UCSD-AML1 (cell line): ENCODE results near the gene LHX6.
A peak's percentile ranks its signal among the peaks of the same experiment; 100 is the strongest.

ENCODE experiments used
- DNase-seq: peaks from one replicate; lab custom pipeline; 2025; ENCODE audit not compliant: unreplicated experiment; lab: John Stamatoyannopoulos, UW

The LHX6 gene

GRCh38 chr9:122216798-122217418 is 11.8 kb downstream of the LHX6 start:
- no peak for DNase-seq

- DNase-seq, result no peak
Observed at GRCh38 chr9:122216138-122216797, 12.5 kb downstream of the LHX6 start.

GRCh38 chr9:122215663-122216062 is 13.1 kb downstream of the LHX6 start:
- no peak for DNase-seq

- no peak for DNase-seq
Observed at GRCh38 chr9:122214507-122214906, 14.2 kb downstream of the LHX6 start.

GRCh38 chr9:122213589-122214413 is 15.0 kb downstream of the LHX6 start:
- no peak for DNase-seq

GRCh38 chr9:122213102-122213588 is 15.6 kb downstream of the LHX6 start:
- DNase-seq, result no peak

GRCh38 chr9:122212473-122213004 is 16.2 kb downstream of the LHX6 start:
- DNase-seq, result no peak

GRCh38 chr9:122209451-122209850 is 19.3 kb downstream of the LHX6 start:
- DNase-seq, result no peak

GRCh38 chr9:122207096-122207495 is 21.7 kb downstream of the LHX6 start:
- no peak for DNase-seq

GRCh38 chr9:122206118-122207046 is 22.4 kb downstream of the LHX6 start:
- DNase-seq, result no peak

- DNase-seq, result no peak
Observed at GRCh38 chr9:122205176-122205575, 23.6 kb downstream of the LHX6 start.

- no peak for DNase-seq
Observed at GRCh38 chr9:122204491-122204890, 24.3 kb downstream of the LHX6 start.

GRCh38 chr9:122204055-122204454 is 24.7 kb downstream of the LHX6 start:
- no peak for DNase-seq

GRCh38 chr9:122202111-122202510 is 26.6 kb downstream of the LHX6 start:
- DNase-seq, result no peak

- DNase-seq, result no peak
Observed at GRCh38 chr9:122201641-122202040, 27.1 kb downstream of the LHX6 start.

- DNase-seq, result peak; percentile 44
Observed at GRCh38 chr9:122200960-122201595, 27.7 kb downstream of the LHX6 start.

- no peak for DNase-seq
Observed at GRCh38 chr9:122197882-122198281, 30.9 kb downstream of the LHX6 start.

GRCh38 chr9:122197426-122197825 is 31.3 kb downstream of the LHX6 start:
- DNase-seq, result no peak

GRCh38 chr9:122195875-122196274 is 32.9 kb downstream of the LHX6 start:
- no peak for DNase-seq

GRCh38 chr9:122193651-122194050 is 35.1 kb downstream of the LHX6 start:
- DNase-seq, result no peak
